ENCODE results near the gene PMPCB. TPM values are rescaled to one million over a fixed set of nuclear protein-coding genes. Genes with fewer than 3 reads are reported as not detected.
"Not testable (repeated sequence)": the region's sequence is repeated elsewhere in the genome, so short reads cannot be mapped to it uniquely, and the experiment has no call there.

The PMPCB gene
- total RNA-seq (10 to 100 TPM; 20.6 to 84.4 (median 46.8) TPM), polyA plus RNA-seq (10 to 100 TPM; 40.2 to 60.6 (median 57.4) TPM)
- long read RNA-seq, donor 1, partial matches to known transcripts: 61 of 65 reads
- long read RNA-seq, donor 1, other reads (novel, unspliced or antisense): 0 of 65 reads
- long read RNA-seq, donor 2, transcript PMPCB-207 (2 exons, 1,615 nt): major isoform, 6 of 95 reads
- long read RNA-seq, donor 2, partial matches to known transcripts: 73 of 95 reads
- long read RNA-seq, donor 2, other reads (novel, unspliced or antisense): 8 of 95 reads
- long read RNA-seq, donor 3, transcript PMPCB-201 (13 exons, 2,472 nt): major isoform, 10 of 37 reads
- long read RNA-seq, donor 3, partial matches to known transcripts: 24 of 37 reads
- long read RNA-seq, donor 3, other reads (novel, unspliced or antisense): 0 of 37 reads
- long read RNA-seq, donor 4: 0 reads
- long read RNA-seq, donor 5, transcript PMPCB-201 (13 exons, 2,472 nt): major isoform, 17 of 81 reads
- long read RNA-seq, donor 5, partial matches to known transcripts: 63 of 81 reads
- long read RNA-seq, donor 5, other reads (novel, unspliced or antisense): 0 of 81 reads
- long read RNA-seq, donor 6, transcript PMPCB-202 (12 exons, 1,714 nt): minor isoform, 6 of 310 reads
- long read RNA-seq, donor 6, transcript PMPCB-201 (13 exons, 2,472 nt): major isoform, 26 of 310 reads
- long read RNA-seq, donor 6, partial matches to known transcripts: 250 of 310 reads
- long read RNA-seq, donor 6, other reads (novel, unspliced or antisense): 24 of 310 reads
- long read RNA-seq, donor 7, transcript PMPCB-201 (13 exons, 2,472 nt): major isoform, 11 of 100 reads
- long read RNA-seq, donor 7, transcript PMPCB-202 (12 exons, 1,714 nt): minor isoform, 5 of 100 reads
- long read RNA-seq, donor 7, partial matches to known transcripts: 84 of 100 reads
- long read RNA-seq, donor 7, other reads (novel, unspliced or antisense): 0 of 100 reads
- long read RNA-seq, donor 8, transcript PMPCB-201 (13 exons, 2,472 nt): major isoform, 16 of 88 reads
- long read RNA-seq, donor 8, partial matches to known transcripts: 64 of 88 reads
- long read RNA-seq, donor 8, other reads (novel, unspliced or antisense): 5 of 88 reads
- long read RNA-seq, donor 9, transcript PMPCB-201 (13 exons, 2,472 nt): major isoform, 10 of 150 reads
- long read RNA-seq, donor 9, partial matches to known transcripts: 109 of 150 reads
- long read RNA-seq, donor 9, other reads (novel, unspliced or antisense): 25 of 150 reads
- long read RNA-seq, donor 10, transcript PMPCB-201 (13 exons, 2,472 nt): major isoform, 6 of 60 reads
- long read RNA-seq, donor 10, partial matches to known transcripts: 54 of 60 reads
- long read RNA-seq, donor 10, other reads (novel, unspliced or antisense): 0 of 60 reads

GRCh38 chr7:103296901-103297836, at the start of gene PMPCB:
PMPCB (plus strand) TSS chr7:103297435; CDS start chr7:103297460, 25 bp downstream.
- WGBS, 5 donors: 2 to 8% (median 3%) methylated on average over 16 to 52 of the region's 52 CpGs
- peaks cover 9 to 33% (median 31%) of the 10 kb centered on the region in 4 donors for H3K36me3 ChIP-seq
- H3K9me3 ChIP-seq: no peaks in the 10 kb centered on the region
- peak within 1 kb of the TSS; percentile 82 to 89 (median 88) for H3K27ac ChIP-seq
- peak within 1 kb of the TSS; percentile 69 to 94 (median 76) for H3K4me3 ChIP-seq
- TF ChIP-seq POLR2A (IDR thresholded peaks at IDR 0.05): no peak
- TF ChIP-seq, protein P1, sequence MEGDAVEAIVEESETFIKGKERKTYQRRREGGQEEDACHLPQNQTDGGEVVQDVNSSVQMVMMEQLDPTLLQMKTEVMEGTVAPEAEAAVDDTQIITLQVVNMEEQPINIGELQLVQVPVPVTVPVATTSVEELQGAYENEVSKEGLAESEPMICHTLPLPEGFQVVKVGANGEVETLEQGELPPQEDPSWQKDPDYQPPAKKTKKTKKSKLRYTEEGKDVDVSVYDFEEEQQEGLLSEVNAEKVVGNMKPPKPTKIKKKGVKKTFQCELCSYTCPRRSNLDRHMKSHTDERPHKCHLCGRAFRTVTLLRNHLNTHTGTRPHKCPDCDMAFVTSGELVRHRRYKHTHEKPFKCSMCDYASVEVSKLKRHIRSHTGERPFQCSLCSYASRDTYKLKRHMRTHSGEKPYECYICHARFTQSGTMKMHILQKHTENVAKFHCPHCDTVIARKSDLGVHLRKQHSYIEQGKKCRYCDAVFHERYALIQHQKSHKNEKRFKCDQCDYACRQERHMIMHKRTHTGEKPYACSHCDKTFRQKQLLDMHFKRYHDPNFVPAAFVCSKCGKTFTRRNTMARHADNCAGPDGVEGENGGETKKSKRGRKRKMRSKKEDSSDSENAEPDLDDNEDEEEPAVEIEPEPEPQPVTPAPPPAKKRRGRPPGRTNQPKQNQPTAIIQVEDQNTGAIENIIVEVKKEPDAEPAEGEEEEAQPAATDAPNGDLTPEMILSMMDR (IDR thresholded peaks at IDR 0.05): peak in 6 of 7 experiments; percentile 35 to 99 (median 96)
- TF ChIP-seq EP300 (IDR thresholded peaks at IDR 0.05): no peak
- TF ChIP-seq POLR2AphosphoS5 (IDR thresholded peaks at IDR 0.05): peak; percentile 66 to 90 (median 73)
- H3K27me3 ChIP-seq: no peaks in the 10 kb centered on the region
- peaks cover 11 to 39% (median 21%) of the 10 kb centered on the region in 4 donors for H3K4me1 ChIP-seq
- intact Hi-C loops (cut with DNase I; ENCODE audit: low total_unique reads): no loop called here
- peak; percentile 97 to 98 for DNase-seq

- H3K4me1 ChIP-seq; H3K36me3 ChIP-seq; H3K4me3 ChIP-seq; H3K27ac ChIP-seq; H3K27me3 ChIP-seq; H3K9me3 ChIP-seq; intact Hi-C loops (cut with DNase I; ENCODE audit: low total_unique reads); DNase-seq: not testable (repeated sequence)
- WGBS, 5 donors: 43 to 60% (median 45%) methylated on average over 3 of the region's 3 CpGs
These were observed 43.3 kb upstream of the PMPCB start for GRCh38 chr7:103253699-103254506.

- H3K36me3 ChIP-seq; H3K27me3 ChIP-seq; H3K27ac ChIP-seq; DNase-seq; H3K9me3 ChIP-seq; H3K4me3 ChIP-seq; intact Hi-C loops (cut with DNase I; ENCODE audit: low total_unique reads); H3K4me1 ChIP-seq: not testable (repeated sequence)
- WGBS, 5 donors: 86 to 92% (median 89%) methylated on average over 2 of the region's 2 CpGs
These were observed 33.2 kb upstream of the PMPCB start for GRCh38 chr7:103264054-103264453.

GRCh38 chr7:103266229-103266628, 31.0 kb upstream of the PMPCB start:
- 38 to 59% (median 46%) methylated on average over 2 of the region's 2 CpGs for WGBS, 5 donors
- H3K9me3 ChIP-seq; intact Hi-C loops (cut with DNase I; ENCODE audit: low total_unique reads); DNase-seq; H3K4me1 ChIP-seq; H3K27me3 ChIP-seq; H3K4me3 ChIP-seq; H3K36me3 ChIP-seq; H3K27ac ChIP-seq: not testable (repeated sequence)

GRCh38 chr7:103273374-103273773, 23.9 kb upstream of the PMPCB start:
- H3K9me3 ChIP-seq; DNase-seq; H3K4me3 ChIP-seq; intact Hi-C loops (cut with DNase I; ENCODE audit: low total_unique reads); H3K27me3 ChIP-seq; H3K4me1 ChIP-seq; H3K27ac ChIP-seq: not testable (repeated sequence)
- 90 to 93% (median 92%) methylated on average over 6 of the region's 6 CpGs for WGBS, 5 donors
- peaks cover 0 to 11% (median 0%) of the 10 kb centered on the region in 4 donors for H3K36me3 ChIP-seq

DNA sequence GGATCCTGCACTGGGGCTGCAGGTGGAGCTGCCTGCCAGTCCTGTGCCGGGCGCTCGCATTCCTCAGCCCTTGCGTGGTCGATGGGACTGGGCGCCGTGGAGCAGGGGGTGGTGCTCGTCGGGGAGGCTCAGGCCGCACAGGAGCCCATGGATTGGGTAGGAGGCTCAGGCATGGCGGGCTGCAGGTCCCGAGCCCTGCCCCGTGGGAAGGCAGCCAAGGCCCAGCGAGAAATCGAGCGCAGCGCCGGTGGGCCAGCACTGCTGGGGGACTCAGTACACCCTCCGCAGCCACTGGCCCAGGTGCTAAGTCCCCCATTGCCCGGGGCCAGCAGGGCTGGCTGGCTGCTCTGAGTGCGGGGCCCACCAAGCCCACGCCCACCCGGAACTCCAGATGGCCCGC, 22.4 kb upstream of the PMPCB start:
- WGBS, 5 donors: 98 to 99% (median 98%) methylated on average over 10 to 24 of the region's 24 CpGs; no CpG with 5 or more reads in 1 of the 5 donors
- H3K9me3 ChIP-seq; H3K27ac ChIP-seq; H3K4me3 ChIP-seq; H3K27me3 ChIP-seq; H3K4me1 ChIP-seq; intact Hi-C loops (cut with DNase I; ENCODE audit: low total_unique reads); DNase-seq: not testable (repeated sequence)
- peaks cover 0 to 11% (median 0%) of the 10 kb centered on the region in 4 donors for H3K36me3 ChIP-seq

DNA sequence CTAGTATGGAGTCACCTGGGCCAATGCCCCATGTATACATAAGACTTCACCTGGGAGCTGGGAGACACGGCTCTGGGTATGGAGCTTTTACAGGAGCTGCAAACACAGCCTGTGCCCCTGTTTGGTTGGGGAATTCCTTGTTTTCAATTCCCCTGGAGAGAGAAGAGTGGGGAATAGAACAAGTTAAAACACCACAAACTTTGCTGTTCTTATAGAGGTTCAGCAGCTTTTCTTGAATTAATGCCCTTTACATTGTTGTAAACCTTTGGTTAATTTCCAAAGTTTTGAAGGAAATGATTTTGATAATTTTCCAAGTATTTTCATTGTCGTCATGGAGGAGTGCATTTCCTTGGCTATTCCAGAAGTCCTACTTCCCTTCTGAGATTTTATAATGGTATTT, 19.0 kb upstream of the PMPCB start:
- peaks cover 0 to 24% (median 20%) of the 10 kb centered on the region in 4 donors for H3K4me1 ChIP-seq
- WGBS, 5 donors: 73 to 90% (median 81%) methylated on average over 2 of the region's 2 CpGs
- intact Hi-C loops (cut with DNase I; ENCODE audit: low total_unique reads): not testable (repeated sequence)

DNA sequence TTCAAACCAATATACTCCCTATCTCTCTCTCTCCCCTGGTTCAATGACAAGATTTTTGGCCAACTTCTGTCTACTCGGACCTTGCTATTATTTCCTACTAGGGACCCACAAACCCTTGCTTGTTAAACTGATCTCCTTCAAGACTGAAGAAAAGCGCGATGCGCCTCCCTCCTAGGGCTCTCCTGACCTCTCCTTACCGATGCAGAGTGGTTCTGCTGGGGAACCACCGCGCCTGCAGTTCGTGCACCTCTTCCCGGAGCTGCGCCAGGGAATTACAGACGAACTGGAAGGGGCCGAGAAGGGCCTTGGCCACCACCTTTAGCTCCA, 17.6 kb upstream of the PMPCB start:
- intact Hi-C loops (cut with DNase I; ENCODE audit: low total_unique reads); DNase-seq; H3K9me3 ChIP-seq; H3K36me3 ChIP-seq; H3K27me3 ChIP-seq: not testable (repeated sequence)
- WGBS, 5 donors: 0 to 1% (median 0%) methylated on average over 12 of the region's 12 CpGs
- peak overlapping the region; percentile 65 to 82 (median 68) for H3K4me3 ChIP-seq
- H3K4me1 ChIP-seq: peaks cover 0 to 24% (median 20%) of the 10 kb centered on the region in 4 donors
- peak overlapping the region in 4 of 5 donors; percentile 29 to 80 (median 58) for H3K27ac ChIP-seq

More for the DNA sequence above, 19.0 kb upstream of the PMPCB start:
- not testable (repeated sequence) for H3K27ac ChIP-seq, DNase-seq, H3K9me3 ChIP-seq, H3K27me3 ChIP-seq, H3K4me3 ChIP-seq
- peaks cover 0 to 11% (median 0%) of the 10 kb centered on the region in 4 donors for H3K36me3 ChIP-seq
